Upper lobe of left lung (tissue), 6 donors: ENCODE data around the gene NINJ2. TPM values are rescaled to one million over a fixed set of nuclear protein-coding genes. Genes with fewer than 3 reads are reported as not detected.

Experiments used
- ATAC-seq, 2 donors: fragments of 200-7000 bp; cut with Tn5 transposase; one replicate each; pipeline ENCODE4 v1.9.1; 2022; ENCODE audit warnings: mild to moderate bottlenecking in 2 of 2, moderate library complexity in 2 of 2; ENCODE audit not compliant: low FRiP score in 2 of 2
- DNase-seq, 2 donors: peaks; one replicate each; pipeline ENCODE4 v3.0.0-alpha.2; 2019 to 2020
- H3K27ac ChIP-seq, 4 donors: fragments of 200-600 bp; sonication (generic); one replicate each; pipeline ENCODE4 v1.5.1; 2016 to 2019
- H3K27me3 ChIP-seq, 4 donors: fragments of 200-600 bp; sonication (generic); one replicate each; pipeline ENCODE4 v1.5.1; 2017 to 2019
- H3K36me3 ChIP-seq, 4 donors: fragments of 200-600 bp; sonication (generic); one replicate each; pipeline ENCODE4 v1.5.1; 2016 to 2019
- H3K4me1 ChIP-seq, 4 donors: fragments of 200-600 bp; sonication (generic); one replicate each; pipeline ENCODE4 v1.5.1; 2018 to 2019
- H3K4me3 ChIP-seq, 4 donors: fragments of 200-600 bp; sonication (generic); one replicate each; pipeline ENCODE4 v1.5.1; 2017 to 2019; ENCODE audit warnings: mild to moderate bottlenecking in 2 of 4, moderate library complexity in 1 of 4
- H3K9me3 ChIP-seq, 4 donors: fragments of 200-600 bp; sonication (generic); one replicate each; pipeline ENCODE4 v1.5.1; 2018 to 2019
- EP300 ChIP-seq, 4 donors: sonication (generic); formaldehyde crosslinking; IDR thresholded peaks; one replicate each; pipeline ENCODE4 v1.5.1; 2017; ENCODE audit warnings: antibody characterized with exemption in 4 of 4, control low read depth in 2 of 4
- POLR2A ChIP-seq, 4 donors: fragments of 450-650 bp; IDR thresholded peaks; one replicate each; pipeline ENCODE4 v1.5.1; 2016 to 2017; ENCODE audit warnings: antibody characterized with exemption in 4 of 4, mild to moderate bottlenecking in 2 of 4
- POLR2AphosphoS5 ChIP-seq, 2 donors: sonication (generic); formaldehyde crosslinking; IDR thresholded peaks; one replicate each; pipeline ENCODE4 v1.5.1; 2017; ENCODE audit warnings: antibody characterized with exemption in 2 of 2
- WGBS, 2 donors: methylation state at CpG; one replicate each; pipeline ENCODE4 v1.1.5; 2017 to 2018; 5-methylcytosine and 5-hydroxymethylcytosine counted together
- total RNA-seq, 6 donors: library from RNA; depleted of rRNA in 4 of 6; stranded (reverse); fragments of >200 nt in 4 of 6; gene quantifications; one replicate each; pipeline versions ENCODE4 v1.1.0 to v1.2.1, GENCODE V29; 2016 to 2021
- TF ChIP-seq, protein P1 (sequence below), 6 experiments: fragments of 450-650 bp in 4 of 6; fragments of 200-600 bp in 2 of 6; sonication (generic) in 2 of 6; IDR thresholded peaks; one replicate each; pipeline ENCODE4 v1.5.1; 2016 to 2019; ENCODE audit warnings: antibody characterized with exemption in 6 of 6
- donor health status: DM: no; HTN: no; CAD: no; lungs with moderate emphysema.
- donor health status: DM: no; HTN: yes; CAD: no; lungs with severe emphysema.

NINJ2 gene
- total RNA-seq, 6 donors from 2014 or later, result 15.6 to 73.3 (median 36.2) TPM

DNA sequence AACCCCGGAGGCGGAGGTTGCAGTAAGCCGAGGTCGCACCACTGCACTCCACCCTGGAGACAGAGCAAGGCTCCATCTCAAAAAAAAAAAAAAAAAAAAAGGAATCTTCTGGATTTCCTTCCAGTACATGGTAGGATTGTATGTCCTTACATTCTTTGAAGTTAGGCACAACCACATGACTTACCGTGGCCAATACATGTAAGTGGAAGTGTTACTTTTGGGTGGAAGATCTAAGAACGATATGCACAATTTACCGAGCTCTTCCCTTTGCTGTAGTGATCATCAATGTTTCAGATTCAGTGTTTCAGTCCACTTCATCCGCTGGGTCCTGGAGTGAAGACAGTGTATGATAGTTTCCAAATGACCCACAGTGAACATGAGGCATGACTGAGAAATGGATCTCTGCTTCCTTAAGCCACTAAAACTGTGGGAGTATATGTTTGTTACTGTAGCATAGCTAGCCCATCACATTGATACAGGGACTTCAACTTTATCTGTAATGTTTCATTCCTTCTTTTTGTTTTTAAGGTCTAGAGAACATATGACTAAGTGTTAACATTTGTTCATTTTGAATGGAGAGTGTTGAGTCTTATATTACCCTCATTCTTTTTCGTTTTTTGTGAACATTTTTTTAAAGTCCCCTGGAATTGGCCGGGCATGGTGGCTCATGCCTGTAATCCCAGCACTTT, 18.5 kb upstream of the NINJ2 start:
- 90 to 91% methylated on average over 10 of the region's 10 CpGs for WGBS, 2 donors

DNA sequence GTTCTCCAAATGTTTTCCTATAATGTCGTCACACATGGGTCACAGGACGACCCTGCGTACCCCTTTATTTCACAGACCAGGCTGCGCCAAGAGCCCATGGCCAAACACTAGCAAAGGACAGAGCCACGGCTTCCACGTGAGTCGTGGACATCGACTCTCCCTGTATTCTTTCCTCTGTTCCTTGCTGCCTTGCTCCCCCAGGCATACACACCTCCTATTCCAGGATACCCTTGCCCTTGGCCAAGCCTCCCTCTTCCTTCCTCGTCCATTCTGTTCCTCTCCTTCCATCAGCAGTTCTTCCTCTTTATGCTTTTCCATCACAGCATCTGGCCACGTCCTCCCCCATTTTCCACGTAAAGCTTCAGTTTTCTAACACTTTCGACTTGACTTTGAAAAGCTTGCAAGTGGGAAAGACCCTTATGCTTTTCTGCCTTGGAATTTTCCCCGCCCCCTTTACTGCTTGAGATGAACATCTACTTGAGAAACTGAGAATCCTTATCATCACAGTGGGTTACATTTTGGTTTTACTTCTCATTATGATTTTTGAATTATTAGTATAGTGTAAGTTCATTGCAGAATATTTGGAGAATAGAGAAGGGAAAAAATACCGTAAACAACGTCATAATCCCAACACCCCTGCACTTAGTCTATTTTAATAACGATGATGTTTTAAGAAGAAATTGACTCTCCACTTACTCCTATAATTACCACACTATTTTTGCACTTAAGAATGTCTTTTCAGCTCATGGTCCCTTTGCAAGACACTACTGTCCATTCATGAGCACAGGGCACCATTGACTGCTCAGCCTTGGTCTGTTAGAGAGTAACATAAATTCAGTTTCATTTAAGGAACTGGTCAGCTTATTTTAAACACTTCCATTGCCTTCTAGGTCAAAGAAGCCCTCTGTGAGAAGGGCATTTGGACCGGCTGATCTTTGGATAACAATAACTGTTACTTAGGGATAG, 15.8 kb upstream of the NINJ2 start:
- no peaks in the 10 kb centered on the region for H3K4me1 ChIP-seq
- DNase-seq (no peak), ATAC-seq (no peak)
- H3K27me3 ChIP-seq, result no peaks in the 10 kb centered on the region
- no peaks in the 10 kb centered on the region for H3K9me3 ChIP-seq
- no peak overlapping the region for H3K4me3 ChIP-seq
- TF ChIP-seq POLR2A (IDR thresholded peaks at IDR 0.05) (no peak), EP300 (IDR thresholded peaks at IDR 0.05) (no peak), POLR2AphosphoS5 (IDR thresholded peaks at IDR 0.05) (no peak)
- TF ChIP-seq, protein P1, sequence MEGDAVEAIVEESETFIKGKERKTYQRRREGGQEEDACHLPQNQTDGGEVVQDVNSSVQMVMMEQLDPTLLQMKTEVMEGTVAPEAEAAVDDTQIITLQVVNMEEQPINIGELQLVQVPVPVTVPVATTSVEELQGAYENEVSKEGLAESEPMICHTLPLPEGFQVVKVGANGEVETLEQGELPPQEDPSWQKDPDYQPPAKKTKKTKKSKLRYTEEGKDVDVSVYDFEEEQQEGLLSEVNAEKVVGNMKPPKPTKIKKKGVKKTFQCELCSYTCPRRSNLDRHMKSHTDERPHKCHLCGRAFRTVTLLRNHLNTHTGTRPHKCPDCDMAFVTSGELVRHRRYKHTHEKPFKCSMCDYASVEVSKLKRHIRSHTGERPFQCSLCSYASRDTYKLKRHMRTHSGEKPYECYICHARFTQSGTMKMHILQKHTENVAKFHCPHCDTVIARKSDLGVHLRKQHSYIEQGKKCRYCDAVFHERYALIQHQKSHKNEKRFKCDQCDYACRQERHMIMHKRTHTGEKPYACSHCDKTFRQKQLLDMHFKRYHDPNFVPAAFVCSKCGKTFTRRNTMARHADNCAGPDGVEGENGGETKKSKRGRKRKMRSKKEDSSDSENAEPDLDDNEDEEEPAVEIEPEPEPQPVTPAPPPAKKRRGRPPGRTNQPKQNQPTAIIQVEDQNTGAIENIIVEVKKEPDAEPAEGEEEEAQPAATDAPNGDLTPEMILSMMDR (IDR thresholded peaks at IDR 0.05), result no peak
- H3K27ac ChIP-seq, result no peak overlapping the region
- 80 to 90% methylated on average over 17 of the region's 17 CpGs for WGBS, 2 donors
- no peaks in the 10 kb centered on the region for H3K36me3 ChIP-seq

More for the DNA sequence above, 18.5 kb upstream of the NINJ2 start:
- peaks cover 0 to 5% (median 2%) of the 10 kb centered on the region in 4 donors for H3K4me1 ChIP-seq
- H3K27me3 ChIP-seq, result no peaks in the 10 kb centered on the region
- no peak for ATAC-seq
- H3K27ac ChIP-seq, result no peak overlapping the region
- H3K9me3 ChIP-seq, result no peaks in the 10 kb centered on the region
- H3K4me3 ChIP-seq, result no peak overlapping the region
- no peak for DNase-seq
- no peaks in the 10 kb centered on the region for H3K36me3 ChIP-seq
- TF ChIP-seq POLR2AphosphoS5 (IDR thresholded peaks at IDR 0.05) (no peak), POLR2A (IDR thresholded peaks at IDR 0.05) (no peak), EP300 (IDR thresholded peaks at IDR 0.05) (no peak)
- TF ChIP-seq, protein P1 (IDR thresholded peaks at IDR 0.05), result no peak

DNA sequence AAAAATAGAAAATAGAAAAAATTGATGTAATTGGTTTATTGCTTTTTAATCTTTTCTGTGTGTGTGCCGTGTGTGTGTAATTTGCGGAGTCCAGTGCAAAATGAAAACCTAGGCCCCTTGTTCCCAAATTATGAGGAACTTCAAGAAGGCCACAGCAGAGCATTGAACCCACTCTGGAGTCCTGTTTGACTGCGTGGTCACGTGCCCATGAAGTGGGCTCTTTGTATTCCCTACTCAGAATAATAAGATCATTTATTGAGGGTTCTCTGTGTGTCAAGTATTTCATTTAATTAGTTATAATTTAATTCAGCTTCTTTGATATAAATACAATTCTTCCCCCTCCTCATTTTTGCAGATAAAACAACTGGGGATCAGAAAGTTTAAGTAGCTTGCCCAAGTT, 12.3 kb upstream of the NINJ2 start:
- DNase-seq (no peak), ATAC-seq (no peak)
- H3K4me3 ChIP-seq, result no peak overlapping the region
- no peak for TF ChIP-seq POLR2AphosphoS5 (IDR thresholded peaks at IDR 0.05)
- no peak for TF ChIP-seq EP300 (IDR thresholded peaks at IDR 0.05)
- no peak for TF ChIP-seq POLR2A (IDR thresholded peaks at IDR 0.05)
- TF ChIP-seq, protein P1 (IDR thresholded peaks at IDR 0.05), result no peak
- no peaks in the 10 kb centered on the region for H3K9me3 ChIP-seq
- H3K4me1 ChIP-seq, result peaks cover 0 to 3% (median 0%) of the 10 kb centered on the region in 4 donors
- no peaks in the 10 kb centered on the region for H3K27me3 ChIP-seq
- WGBS, 2 donors, result 89 to 94% methylated on average over 4 of the region's 4 CpGs
- H3K36me3 ChIP-seq, result no peaks in the 10 kb centered on the region
- no peak overlapping the region for H3K27ac ChIP-seq

DNA sequence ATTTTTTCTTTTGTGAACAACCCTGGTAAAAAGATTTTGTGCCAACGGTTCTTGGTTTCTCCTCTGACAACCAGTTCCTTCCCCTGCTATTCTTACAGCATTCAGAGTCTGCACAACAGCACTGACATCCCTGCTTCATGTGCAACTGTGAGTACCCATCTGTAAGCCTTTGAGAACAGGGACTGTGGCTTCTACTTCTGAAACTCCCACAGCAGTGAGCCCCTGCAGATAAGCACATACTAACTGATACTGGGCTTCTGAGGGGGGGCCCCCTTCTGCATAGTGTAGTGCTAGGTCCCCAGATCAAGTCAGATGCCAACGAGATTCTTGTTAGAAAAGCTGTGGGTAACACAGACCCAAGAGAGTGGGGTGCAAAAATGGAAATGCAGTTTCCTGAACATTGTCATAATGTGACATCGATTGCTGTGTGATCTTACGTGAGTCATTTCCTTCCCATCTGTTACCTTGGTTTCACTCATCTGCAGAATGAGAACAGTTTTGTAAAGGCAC, 11.1 kb upstream of the NINJ2 start:
- Histone ChIP-seq H3K4me3 (no peak overlapping the region), H3K27ac (peak overlapping the region; percentile 50 to 75 (median 66)), H3K9me3 (no peaks in the 10 kb centered on the region), H3K27me3 (no peaks in the 10 kb centered on the region), H3K4me1 (peaks cover 0 to 3% (median 0%) of the 10 kb centered on the region in 4 donors), H3K36me3 (no peaks in the 10 kb centered on the region)
- TF ChIP-seq POLR2AphosphoS5 (IDR thresholded peaks at IDR 0.05), result no peak
- TF ChIP-seq POLR2A (IDR thresholded peaks at IDR 0.05), result peak in 1 of 4 donors; percentile 25
- peak in 1 of 2 donors; percentile 43 for ATAC-seq
- 33 to 43% methylated on average over 4 of the region's 4 CpGs for WGBS, 2 donors
- DNase-seq, result no peak

DNA sequence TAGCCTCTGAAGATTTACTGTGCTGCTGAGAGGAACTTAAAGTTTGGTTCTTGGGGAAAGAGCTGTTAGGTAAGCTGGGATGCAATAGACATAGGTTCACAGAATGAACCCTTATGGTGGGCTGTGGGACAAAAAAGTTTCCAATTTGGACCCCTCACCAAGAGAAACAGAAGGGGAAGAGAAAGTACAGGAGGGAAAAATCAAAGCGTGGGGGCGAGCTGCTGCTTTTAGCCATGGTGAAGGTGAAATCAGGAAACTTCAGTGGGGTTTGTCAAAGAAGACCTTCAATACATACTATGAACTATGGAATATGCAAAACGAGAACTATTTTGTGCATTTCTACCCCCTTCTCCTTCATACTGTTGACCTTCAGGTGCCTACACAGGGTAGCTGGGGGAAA, 10.6 kb upstream of the NINJ2 start:
- Histone ChIP-seq H3K9me3 (no peaks in the 10 kb centered on the region), H3K36me3 (no peaks in the 10 kb centered on the region), H3K4me1 (peaks cover 0 to 3% (median 0%) of the 10 kb centered on the region in 4 donors), H3K27ac (peak overlapping the region; percentile 50 to 75 (median 66)), H3K27me3 (no peaks in the 10 kb centered on the region), H3K4me3 (no peak overlapping the region)
- no peak for TF ChIP-seq POLR2A (IDR thresholded peaks at IDR 0.05)
- WGBS, 2 donors, result 70 to 76% methylated on average over 3 of the region's 3 CpGs
- ATAC-seq (no peak), DNase-seq (no peak)
